HEK293 (cell line): ENCODE measurements around the gene PHF20.
A peak's percentile ranks its signal among the peaks of the same experiment; 100 is the strongest.

ENCODE experiments used
- CTCF ChIA-PET: fragments of 350-600 bp; formaldehyde crosslinking; extraction: SDS; loops from one replicate; lab custom pipeline; 2021; ENCODE audit warnings: antibody characterized with exemption; lab: Yijun Ruan, JAX
- POLR2A ChIA-PET: fragments of 300-600 bp; formaldehyde crosslinking; extraction: SDS; loops from one replicate; lab custom pipeline; 2020; ENCODE audit warnings: antibody characterized with exemption, inconsistent platforms; lab: Yijun Ruan, JAX
- H3K27ac ChIP-seq: fragments of 200-500 bp; sonication (Bioruptor generic); 2 replicates; pipeline ENCODE4 v1.5.1; 2014; ENCODE audit warnings: low read depth, low read length, control low read depth, inconsistent platforms; ENCODE audit errors: extremely low read depth
- H3K36me3 ChIP-seq, 2 experiments: fragments of 200-500 bp in 1 of 2; sonication (Bioruptor generic) in 1 of 2; 1 replicate in 1 of 2; 2 replicates in 1 of 2; pipeline ENCODE4 v1.5.1; 2014 to 2017; ENCODE audit warnings: inconsistent platforms in 2 of 2, low read length in 2 of 2; ENCODE audit not compliant: control insufficient read depth in 2 of 2, insufficient read depth in 1 of 2
- H3K4me1 ChIP-seq: fragments of 200-500 bp; sonication (Bioruptor generic); 2 replicates; pipeline ENCODE4 v1.5.1; 2014; ENCODE audit warnings: mild to moderate bottlenecking, low read length, inconsistent platforms; ENCODE audit not compliant: control insufficient read depth, insufficient read depth
- H3K4me3 ChIP-seq: 2 replicates; pipeline ENCODE4 v1.5.1; 2011; ENCODE audit warnings: low read depth, mild to moderate bottlenecking, control low read depth, low read length, moderate library complexity
- H3K9me3 ChIP-seq: fragments of 200-500 bp; sonication (Bioruptor generic); 2 replicates; pipeline ENCODE4 v1.5.1; 2014; ENCODE audit warnings: low read depth, low read length, inconsistent platforms; ENCODE audit not compliant: control insufficient read depth, insufficient read depth
- KLF9 ChIP-seq: fragments of 450-650 bp; formaldehyde crosslinking; IDR thresholded peaks from 2 replicates; pipeline ENCODE4 v1.5.1; 2016; ENCODE audit warnings: missing biosample characterization, missing genetic modification characterization, low read depth
- SETDB1 ChIP-seq: IDR thresholded peaks from one replicate; pipeline ENCODE4 v1.6.1; 2017; ENCODE audit warnings: mild to moderate bottlenecking, low read length, moderate library complexity, mixed read lengths; ENCODE audit not compliant: insufficient read length
- ZNF112 ChIP-seq: fragments of 450-650 bp; formaldehyde crosslinking; IDR thresholded peaks from 2 replicates; pipeline ENCODE4 v1.5.0; 2017; ENCODE audit warnings: missing biosample characterization, missing genetic modification characterization
- ZNF223 ChIP-seq: fragments of 450-650 bp; formaldehyde crosslinking; IDR thresholded peaks from 2 replicates; pipeline ENCODE4 v1.5.1; 2016; ENCODE audit warnings: missing biosample characterization, missing genetic modification characterization
- ZNF292 ChIP-seq: fragments of 450-650 bp; formaldehyde crosslinking; IDR thresholded peaks from 2 replicates; pipeline ENCODE4 v1.5.1; 2016; ENCODE audit warnings: low read depth, missing biosample characterization, missing genetic modification characterization, borderline replicate concordance
- ZNF510 ChIP-seq: fragments of 450-650 bp; formaldehyde crosslinking; IDR thresholded peaks from 2 replicates; pipeline ENCODE4 v1.5.1; 2018; ENCODE audit warnings: mild to moderate bottlenecking, missing genetic modification characterization, missing biosample characterization; ENCODE audit not compliant: insufficient replicate concordance
- ZNF629 ChIP-seq: fragments of 450-650 bp; formaldehyde crosslinking; IDR thresholded peaks from 2 replicates; pipeline ENCODE4 v1.5.1; 2017; ENCODE audit warnings: missing biosample characterization, missing genetic modification characterization
- ZNF654 ChIP-seq: fragments of 450-650 bp; formaldehyde crosslinking; IDR thresholded peaks from 2 replicates; pipeline ENCODE4 v1.5.1; 2016; ENCODE audit warnings: low read depth, missing biosample characterization, missing genetic modification characterization
- ZNF658 ChIP-seq: fragments of 450-650 bp; formaldehyde crosslinking; IDR thresholded peaks from 2 replicates; pipeline ENCODE4; 2016; ENCODE audit warnings: missing biosample characterization, missing genetic modification characterization
- ZNF701 ChIP-seq: fragments of 450-650 bp; formaldehyde crosslinking; IDR thresholded peaks from 2 replicates; pipeline ENCODE4 v1.5.1; 2016; ENCODE audit warnings: missing biosample characterization, missing genetic modification characterization
- TF ChIP-seq, protein P1 (sequence below): fragments of 450-650 bp; formaldehyde crosslinking; IDR thresholded peaks from 2 replicates; pipeline ENCODE4 v1.5.0; 2017; ENCODE audit warnings: missing biosample characterization, missing genetic modification characterization, borderline replicate concordance
- TF ChIP-seq, protein P2 (sequence below): fragments of 450-650 bp; formaldehyde crosslinking; IDR thresholded peaks from 2 replicates; pipeline ENCODE4 v1.5.1; 2016; ENCODE audit warnings: missing biosample characterization, missing genetic modification characterization, borderline replicate concordance
- TF ChIP-seq, protein P3 (sequence below): fragments of 450-650 bp; formaldehyde crosslinking; IDR thresholded peaks from 2 replicates; pipeline ENCODE4 v1.5.1; 2016; ENCODE audit warnings: missing biosample characterization, missing genetic modification characterization, low read depth
- TF ChIP-seq, protein P4 (sequence below): fragments of 450-650 bp; formaldehyde crosslinking; IDR thresholded peaks from 2 replicates; pipeline ENCODE4 v1.5.1; 2016; ENCODE audit warnings: missing biosample characterization, missing genetic modification characterization

The PHF20 gene

DNA sequence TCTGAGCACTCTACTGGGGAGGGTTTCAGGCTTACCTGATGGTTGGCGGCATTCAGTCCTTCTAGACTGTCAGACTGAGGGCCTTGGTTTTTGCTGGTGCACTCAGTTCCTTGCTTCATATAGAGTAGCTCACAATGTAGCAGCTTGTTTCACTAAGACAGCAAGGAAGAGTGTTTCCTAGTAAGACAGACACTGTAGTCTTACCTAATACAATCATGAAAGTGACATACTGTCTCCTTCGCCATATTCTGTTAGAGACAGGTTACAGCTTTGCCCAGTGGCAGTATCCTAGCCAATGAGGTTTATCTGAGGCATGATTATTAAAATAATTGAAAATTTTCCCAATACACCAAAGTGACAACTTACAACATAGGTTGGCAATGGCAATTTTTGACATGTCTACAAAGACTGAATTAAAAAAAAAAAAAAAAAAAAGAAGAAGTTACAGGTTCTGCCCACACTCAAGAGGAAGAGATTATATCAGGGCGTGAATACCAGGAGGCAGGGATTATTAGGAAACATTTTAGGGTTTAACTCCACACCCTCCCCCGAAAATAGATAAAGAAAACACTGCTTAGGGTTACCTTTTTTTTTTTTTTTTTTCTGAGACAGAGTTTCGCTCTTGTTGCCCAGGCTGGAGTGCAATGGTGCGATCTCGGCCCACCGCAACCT, 115.7 kb downstream of the PHF20 start:
- TF ChIP-seq SETDB1 = no peak
- no peak for TF ChIP-seq ZNF112 (tag by site-specific recombination)
- no peak for TF ChIP-seq ZNF510 (tag by site-specific recombination)
- TF ChIP-seq, protein P1, sequence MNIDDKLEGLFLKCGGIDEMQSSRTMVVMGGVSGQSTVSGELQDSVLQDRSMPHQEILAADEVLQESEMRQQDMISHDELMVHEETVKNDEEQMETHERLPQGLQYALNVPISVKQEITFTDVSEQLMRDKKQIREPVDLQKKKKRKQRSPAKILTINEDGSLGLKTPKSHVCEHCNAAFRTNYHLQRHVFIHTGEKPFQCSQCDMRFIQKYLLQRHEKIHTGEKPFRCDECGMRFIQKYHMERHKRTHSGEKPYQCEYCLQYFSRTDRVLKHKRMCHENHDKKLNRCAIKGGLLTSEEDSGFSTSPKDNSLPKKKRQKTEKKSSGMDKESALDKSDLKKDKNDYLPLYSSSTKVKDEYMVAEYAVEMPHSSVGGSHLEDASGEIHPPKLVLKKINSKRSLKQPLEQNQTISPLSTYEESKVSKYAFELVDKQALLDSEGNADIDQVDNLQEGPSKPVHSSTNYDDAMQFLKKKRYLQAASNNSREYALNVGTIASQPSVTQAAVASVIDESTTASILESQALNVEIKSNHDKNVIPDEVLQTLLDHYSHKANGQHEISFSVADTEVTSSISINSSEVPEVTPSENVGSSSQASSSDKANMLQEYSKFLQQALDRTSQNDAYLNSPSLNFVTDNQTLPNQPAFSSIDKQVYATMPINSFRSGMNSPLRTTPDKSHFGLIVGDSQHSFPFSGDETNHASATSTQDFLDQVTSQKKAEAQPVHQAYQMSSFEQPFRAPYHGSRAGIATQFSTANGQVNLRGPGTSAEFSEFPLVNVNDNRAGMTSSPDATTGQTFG (tag by site-specific recombination) = no peak
- no peak for TF ChIP-seq ZNF701 (tag by site-specific recombination)
- no peak for TF ChIP-seq ZNF292
- no peak for TF ChIP-seq ZNF658 (tag by site-specific recombination)
- TF ChIP-seq, protein P2, sequence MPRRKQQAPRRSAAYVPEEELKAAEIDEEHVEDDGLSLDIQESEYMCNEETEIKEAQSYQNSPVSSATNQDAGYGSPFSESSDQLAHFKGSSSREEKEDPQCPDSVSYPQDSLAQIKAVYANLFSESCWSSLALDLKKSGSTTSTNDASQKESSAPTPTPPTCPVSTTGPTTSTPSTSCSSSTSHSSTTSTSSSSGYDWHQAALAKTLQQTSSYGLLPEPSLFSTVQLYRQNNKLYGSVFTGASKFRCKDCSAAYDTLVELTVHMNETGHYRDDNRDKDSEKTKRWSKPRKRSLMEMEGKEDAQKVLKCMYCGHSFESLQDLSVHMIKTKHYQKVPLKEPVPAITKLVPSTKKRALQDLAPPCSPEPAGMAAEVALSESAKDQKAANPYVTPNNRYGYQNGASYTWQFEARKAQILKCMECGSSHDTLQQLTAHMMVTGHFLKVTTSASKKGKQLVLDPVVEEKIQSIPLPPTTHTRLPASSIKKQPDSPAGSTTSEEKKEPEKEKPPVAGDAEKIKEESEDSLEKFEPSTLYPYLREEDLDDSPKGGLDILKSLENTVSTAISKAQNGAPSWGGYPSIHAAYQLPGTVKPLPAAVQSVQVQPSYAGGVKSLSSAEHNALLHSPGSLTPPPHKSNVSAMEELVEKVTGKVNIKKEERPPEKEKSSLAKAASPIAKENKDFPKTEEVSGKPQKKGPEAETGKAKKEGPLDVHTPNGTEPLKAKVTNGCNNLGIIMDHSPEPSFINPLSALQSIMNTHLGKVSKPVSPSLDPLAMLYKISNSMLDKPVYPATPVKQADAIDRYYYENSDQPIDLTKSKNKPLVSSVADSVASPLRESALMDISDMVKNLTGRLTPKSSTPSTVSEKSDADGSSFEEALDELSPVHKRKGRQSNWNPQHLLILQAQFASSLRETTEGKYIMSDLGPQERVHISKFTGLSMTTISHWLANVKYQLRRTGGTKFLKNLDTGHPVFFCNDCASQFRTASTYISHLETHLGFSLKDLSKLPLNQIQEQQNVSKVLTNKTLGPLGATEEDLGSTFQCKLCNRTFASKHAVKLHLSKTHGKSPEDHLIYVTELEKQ (tag by site-specific recombination) = no peak
- TF ChIP-seq ZNF654 (tag by site-specific recombination) = no peak
- TF ChIP-seq ZNF223 = no peak
- TF ChIP-seq, all 188 proteins: peak for 0
- POLR2A ChIA-PET = no interaction called here
- H3K36me3 ChIP-seq = peaks cover 0 to 7% of the 10 kb centered on the region in 2 experiments; a peak in 2 of 3 replicates
- no peak overlapping the region for H3K4me3 ChIP-seq
- H3K9me3 ChIP-seq = no peaks in the 10 kb centered on the region
- no peak overlapping the region for H3K27ac ChIP-seq
- H3K4me1 ChIP-seq = no peaks in the 10 kb centered on the region; the same call in 1 of the 2 replicates
- CTCF ChIA-PET = interaction anchor here (0.7 to 1.3 kb wide), 2 partner anchors 67 to 149 kb away, joined by 4 read pairs; partner anchors contain the start of gene SCAND1

DNA sequence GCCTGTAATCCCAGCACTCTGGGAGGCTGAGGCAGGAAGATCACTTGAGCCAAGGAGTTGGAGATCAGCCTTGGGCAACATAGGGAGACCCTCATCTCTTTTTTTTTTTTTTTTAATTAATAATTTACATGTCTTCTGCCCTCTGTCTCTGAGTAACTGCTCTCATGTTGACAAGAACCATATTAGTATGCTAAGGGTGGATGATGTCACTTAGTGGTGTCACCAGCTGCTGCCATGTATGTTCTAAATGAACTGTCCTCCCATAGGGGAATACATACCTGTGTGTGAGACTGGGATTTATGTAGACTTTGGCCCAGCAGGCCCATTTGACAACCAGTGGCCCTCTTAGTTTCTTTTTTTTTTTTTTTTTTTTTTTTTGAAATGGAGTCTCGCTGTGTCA, 116.8 kb downstream of the PHF20 start:
- H3K36me3 ChIP-seq = peaks cover 0 to 7% of the 10 kb centered on the region in 2 experiments; a peak in 2 of 3 replicates
- POLR2A ChIA-PET = interaction anchor here (0.9 kb wide), 1 partner anchor 177 kb away, joined by 3 read pairs; no protein-coding TSS in a partner anchor
- TF ChIP-seq ZNF629 (tag by site-specific recombination) (peak; percentile 37; the same call in 1 of the 2 replicates), KLF9 (no peak)
- TF ChIP-seq, protein P3, sequence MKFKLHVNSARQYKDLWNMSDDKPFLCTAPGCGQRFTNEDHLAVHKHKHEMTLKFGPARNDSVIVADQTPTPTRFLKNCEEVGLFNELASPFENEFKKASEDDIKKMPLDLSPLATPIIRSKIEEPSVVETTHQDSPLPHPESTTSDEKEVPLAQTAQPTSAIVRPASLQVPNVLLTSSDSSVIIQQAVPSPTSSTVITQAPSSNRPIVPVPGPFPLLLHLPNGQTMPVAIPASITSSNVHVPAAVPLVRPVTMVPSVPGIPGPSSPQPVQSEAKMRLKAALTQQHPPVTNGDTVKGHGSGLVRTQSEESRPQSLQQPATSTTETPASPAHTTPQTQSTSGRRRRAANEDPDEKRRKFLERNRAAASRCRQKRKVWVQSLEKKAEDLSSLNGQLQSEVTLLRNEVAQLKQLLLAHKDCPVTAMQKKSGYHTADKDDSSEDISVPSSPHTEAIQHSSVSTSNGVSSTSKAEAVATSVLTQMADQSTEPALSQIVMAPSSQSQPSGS (tag by site-specific recombination) = peak; percentile 63
- TF ChIP-seq, protein P4, sequence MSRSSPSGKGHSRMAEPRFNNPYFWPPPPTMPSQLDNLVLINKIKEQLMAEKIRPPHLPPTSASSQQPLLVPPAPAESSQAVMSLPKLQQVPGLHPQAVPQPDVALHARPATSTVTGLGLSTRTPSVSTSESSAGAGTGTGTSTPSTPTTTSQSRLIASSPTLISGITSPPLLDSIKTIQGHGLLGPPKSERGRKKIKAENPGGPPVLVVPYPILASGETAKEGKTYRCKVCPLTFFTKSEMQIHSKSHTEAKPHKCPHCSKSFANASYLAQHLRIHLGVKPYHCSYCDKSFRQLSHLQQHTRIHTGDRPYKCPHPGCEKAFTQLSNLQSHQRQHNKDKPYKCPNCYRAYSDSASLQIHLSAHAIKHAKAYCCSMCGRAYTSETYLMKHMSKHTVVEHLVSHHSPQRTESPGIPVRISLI (tag by site-specific recombination) = 0 out of 2 replicates have a peak, but pooled peaks have one; percentile 38
- TF ChIP-seq, all 188 proteins: peak for 3
- Histone ChIP-seq H3K4me1 (no peaks in the 10 kb centered on the region), H3K4me3 (no peak overlapping the region), H3K9me3 (no peaks in the 10 kb centered on the region), H3K27ac (no peak overlapping the region)
- CTCF ChIA-PET = interaction anchor here (0.6 to 0.7 kb wide), 2 partner anchors 13 to 1152 kb away, joined by 3 read pairs; no protein-coding TSS in a partner anchor
